Measurements from ENCODE around the gene ARHGAP44. TPM values are rescaled to one million over a fixed set of nuclear protein-coding genes. Genes with fewer than 3 reads are reported as not detected.

Gene ARHGAP44
- total RNA-seq, 1 donor from 2014 or later: 12.4 TPM

- no peak overlapping the region for H3K4me3 Mint-ChIP-seq (ENCODE audit: low read depth)
- H3K9me3 Mint-ChIP-seq (ENCODE audit: low read depth): no peaks in the 10 kb centered on the region
- H3K36me3 Mint-ChIP-seq (ENCODE audit: insufficient read depth): peaks cover 6% of the 10 kb centered on the region
- no peak overlapping the region for H3K27ac Mint-ChIP-seq
- no peaks in the 10 kb centered on the region for H3K27me3 Mint-ChIP-seq
- no peaks in the 10 kb centered on the region for H3K4me1 Mint-ChIP-seq (ENCODE audit: low read depth)
- DNase-seq (ENCODE audit: low spot score, unreplicated experiment): no peak
- no peak for TF ChIP-seq CTCF (IDR thresholded peaks at IDR 0.05; ENCODE audit: unreplicated experiment)
Observed at GRCh38 chr17:12927001-12927400, 137.7 kb downstream of the ARHGAP44 start.

- no peak overlapping the region for H3K4me3 Mint-ChIP-seq (ENCODE audit: low read depth)
- H3K36me3 Mint-ChIP-seq (ENCODE audit: insufficient read depth): peaks cover 9% of the 10 kb centered on the region
- no peaks in the 10 kb centered on the region for H3K27me3 Mint-ChIP-seq
- no peak for DNase-seq (ENCODE audit: low spot score, unreplicated experiment)
- TF ChIP-seq CTCF (IDR thresholded peaks at IDR 0.05; ENCODE audit: unreplicated experiment): no peak
- no peak overlapping the region for H3K27ac Mint-ChIP-seq
- peaks cover 3% of the 10 kb centered on the region for H3K9me3 Mint-ChIP-seq (ENCODE audit: low read depth)
- no peaks in the 10 kb centered on the region for H3K4me1 Mint-ChIP-seq (ENCODE audit: low read depth)
Observed at GRCh38 chr17:12927541-12928425, 138.5 kb downstream of the ARHGAP44 start.

- no peak for DNase-seq (ENCODE audit: low spot score, unreplicated experiment)
- no peaks in the 10 kb centered on the region for H3K27me3 Mint-ChIP-seq
- H3K27ac Mint-ChIP-seq: peak overlapping the region; percentile 20
- H3K9me3 Mint-ChIP-seq (ENCODE audit: low read depth): peaks cover 3% of the 10 kb centered on the region
- H3K4me3 Mint-ChIP-seq (ENCODE audit: low read depth): no peak overlapping the region
- H3K36me3 Mint-ChIP-seq (ENCODE audit: insufficient read depth): peaks cover 13% of the 10 kb centered on the region
- H3K4me1 Mint-ChIP-seq (ENCODE audit: low read depth): no peaks in the 10 kb centered on the region
- peak; percentile 23 for TF ChIP-seq CTCF (IDR thresholded peaks at IDR 0.05; ENCODE audit: unreplicated experiment)
Observed at GRCh38 chr17:12928736-12929135, 139.4 kb downstream of the ARHGAP44 start.

GRCh38 chr17:12936501-12936900 lies 147.2 kb downstream of the ARHGAP44 start:
- H3K27me3 Mint-ChIP-seq: no peaks in the 10 kb centered on the region
- peaks cover 34% of the 10 kb centered on the region for H3K36me3 Mint-ChIP-seq (ENCODE audit: insufficient read depth)
- TF ChIP-seq CTCF (IDR thresholded peaks at IDR 0.05; ENCODE audit: unreplicated experiment): no peak
- H3K4me1 Mint-ChIP-seq (ENCODE audit: low read depth): no peaks in the 10 kb centered on the region
- no peak overlapping the region for H3K27ac Mint-ChIP-seq
- peaks cover 11% of the 10 kb centered on the region for H3K9me3 Mint-ChIP-seq (ENCODE audit: low read depth)
- no peak for DNase-seq (ENCODE audit: low spot score, unreplicated experiment)
- H3K4me3 Mint-ChIP-seq (ENCODE audit: low read depth): no peak overlapping the region

- no peak for DNase-seq (ENCODE audit: low spot score, unreplicated experiment)
- no peaks in the 10 kb centered on the region for H3K4me1 Mint-ChIP-seq (ENCODE audit: low read depth)
- peaks cover 5% of the 10 kb centered on the region for H3K9me3 Mint-ChIP-seq (ENCODE audit: low read depth)
- H3K36me3 Mint-ChIP-seq (ENCODE audit: insufficient read depth): peaks cover 20% of the 10 kb centered on the region
- no peaks in the 10 kb centered on the region for H3K27me3 Mint-ChIP-seq
- no peak overlapping the region for H3K27ac Mint-ChIP-seq
- no peak for TF ChIP-seq CTCF (IDR thresholded peaks at IDR 0.05; ENCODE audit: unreplicated experiment)
- H3K4me3 Mint-ChIP-seq (ENCODE audit: low read depth): no peak overlapping the region
Observed at GRCh38 chr17:12940699-12941098, 151.4 kb downstream of the ARHGAP44 start.
